Measurements from ENCODE around the gene PPFIBP2. TPM values are rescaled to one million over a fixed set of nuclear protein-coding genes. Genes with fewer than 3 reads are reported as not detected.

PPFIBP2 gene
- 0.65 and 2.9 TPM in 2 replicates for total RNA-seq

GRCh38 chr11:7513234-7514098 is at the start of gene PPFIBP2:
PPFIBP2 (plus strand) TSS chr11:7513999; CDS start chr11:7549476, 35,477 bp downstream.

GRCh38 chr11:7485186-7486097 is 28.4 kb upstream of the PPFIBP2 start, which contains the start of gene OLFML1:
OLFML1 (plus strand) TSS chr11:7485506; CDS start chr11:7485876, 370 bp downstream.

GRCh38 chr11:7672960-7673723 is 159.3 kb downstream of the PPFIBP2 start, which contains the start of gene CYB5R2:
CYB5R2 (minus strand) TSS chr11:7673500; CDS start chr11:7672825, 675 bp downstream.

Other genes with a start within 250 kb of the PPFIBP2 start
- gene OLFML1, start 28.5 kb upstream of the PPFIBP2 start, total RNA-seq = 2.9 TPM in 1 of 2 replicates, not detected in the other
- 4.9 and 6.2 TPM in 2 replicates for gene CYB5R2, start 159.5 kb downstream of the PPFIBP2 start, total RNA-seq
- not detected in 2 replicates for gene OVCH2, start 192.5 kb downstream of the PPFIBP2 start, total RNA-seq

Data from epithelial cell of umbilical artery (primary cell).